Endometrium (tissue), 2 donors: ENCODE results near the gene OVCA2.

Experiments
- FAIRE-seq: peaks from 2 replicates; lab custom pipeline; 2012; peaks lifted over from hg19 to GRCh38; lab: Jason Lieb, UNC
- donor health status: control.
- donor health status: control.

Gene OVCA2

DNA sequence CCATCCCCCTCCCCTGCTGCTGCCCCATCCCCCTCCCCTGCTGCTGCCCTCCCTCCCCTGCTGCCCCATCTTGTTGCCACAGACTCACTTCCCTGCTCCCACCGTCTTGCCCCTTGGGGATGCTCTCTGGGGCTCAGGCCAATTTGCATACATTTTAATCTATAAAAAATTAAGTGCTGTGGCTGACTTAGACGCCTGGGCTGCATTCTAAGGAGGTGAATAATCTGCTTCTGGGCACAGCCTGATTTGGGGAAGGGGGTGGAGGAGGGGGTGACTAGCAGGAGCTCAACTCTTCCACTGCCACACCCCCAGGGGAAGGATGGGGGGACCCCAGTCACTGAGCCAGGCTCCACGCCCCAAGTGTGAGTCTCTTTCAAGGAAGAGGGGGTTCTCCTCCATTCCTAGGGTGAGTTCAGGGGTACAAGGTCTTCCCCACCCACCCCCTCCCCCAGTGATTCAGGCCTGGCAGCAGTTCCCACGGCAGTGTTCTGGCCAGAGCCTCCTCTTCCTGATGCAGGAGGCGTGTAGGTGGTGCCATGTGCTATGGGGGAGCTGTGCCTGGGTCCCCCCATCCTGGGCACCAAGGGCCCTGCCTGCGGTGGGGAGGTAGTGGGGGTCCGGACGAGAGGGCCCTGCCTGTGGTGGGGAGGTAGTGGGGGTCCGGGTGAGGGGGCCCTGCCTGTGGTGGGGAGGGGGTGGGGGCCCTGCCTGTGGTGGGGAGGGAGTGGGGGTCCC, 6.8 kb upstream of the OVCA2 start:
- no peak for FAIRE-seq

DNA sequence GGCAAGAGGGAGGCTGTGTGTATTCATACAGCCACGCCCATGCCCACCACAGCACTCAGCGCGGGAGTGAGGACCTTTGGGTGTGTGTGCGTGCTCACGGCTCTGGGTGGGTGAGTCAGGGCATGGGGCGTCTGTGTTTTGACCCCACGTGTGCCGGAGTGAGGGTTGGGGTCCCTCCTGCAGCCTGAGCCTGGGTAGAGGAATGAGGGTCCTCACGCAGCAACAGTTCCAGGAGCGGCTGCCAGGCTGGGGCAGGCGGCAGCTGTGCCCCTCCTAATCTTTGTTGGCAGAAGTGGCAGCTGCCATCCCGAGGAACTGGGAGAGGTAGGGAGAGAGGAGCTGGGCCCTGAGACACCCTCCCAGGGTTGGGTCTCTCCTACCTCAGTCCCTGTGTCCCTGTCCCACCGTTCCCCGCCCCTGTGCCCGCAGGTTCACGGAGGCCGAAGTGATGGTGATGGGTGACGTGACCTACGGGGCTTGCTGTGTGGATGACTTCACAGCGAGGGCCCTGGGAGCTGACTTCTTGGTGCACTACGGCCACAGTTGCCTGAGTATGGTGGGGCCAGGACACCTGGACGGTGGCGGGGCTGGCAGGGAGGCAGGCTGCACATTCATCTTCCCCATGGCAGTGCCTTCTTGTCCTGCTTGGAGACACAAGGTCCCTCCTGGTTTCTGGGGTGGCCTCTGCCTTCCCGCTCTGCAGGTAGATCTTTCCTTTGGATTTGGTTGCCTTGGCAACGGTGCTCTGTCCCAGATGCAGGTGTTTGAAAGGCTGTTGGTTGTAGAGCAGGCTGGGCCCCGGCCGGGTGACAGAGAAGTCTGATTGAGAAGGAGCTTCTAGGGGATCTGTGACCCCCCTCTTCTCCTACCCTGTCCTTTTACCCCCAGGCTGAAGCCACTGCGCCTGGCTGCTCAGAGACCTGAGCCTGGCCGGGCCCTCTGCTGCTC, 6.0 kb upstream of the OVCA2 start:
- no peak for FAIRE-seq

DNA sequence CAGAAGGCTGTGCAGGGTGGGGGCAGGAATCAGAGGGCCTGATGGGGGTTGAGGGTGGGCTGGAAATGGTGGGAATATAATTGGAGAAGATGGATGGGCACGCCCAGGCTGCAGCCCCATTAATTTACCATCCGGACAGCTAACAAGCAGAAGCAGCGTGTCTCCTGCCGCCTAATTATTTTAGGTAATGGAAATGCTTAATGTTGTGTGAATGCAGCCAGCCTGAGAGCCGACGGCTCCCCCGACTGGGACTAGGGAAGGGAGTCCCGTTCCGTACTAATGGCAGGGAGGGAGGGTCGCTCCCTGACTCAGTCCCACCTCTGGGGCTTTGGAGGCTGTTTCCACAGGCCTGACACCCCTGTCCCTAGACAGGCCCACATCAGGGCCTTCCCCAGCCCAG, 4.7 kb upstream of the OVCA2 start:
- FAIRE-seq: no peak

GRCh38 chr17:2040219-2040827, 1.5 kb upstream of the OVCA2 start:
- no peak for FAIRE-seq

GRCh38 chr17:2040942-2041560, 771 bp upstream of the OVCA2 start:
- FAIRE-seq: no peak

GRCh38 chr17:2042390-2042847, 597 bp downstream of the OVCA2 start:
- no peak for FAIRE-seq

GRCh38 chr17:2042933-2043332, 1.1 kb downstream of the OVCA2 start:
- no peak for FAIRE-seq

- FAIRE-seq: no peak
Measured at GRCh38 chr17:2043785-2044184, 2.0 kb downstream of the OVCA2 start.

- FAIRE-seq: no peak
Measured at GRCh38 chr17:2044263-2044894, 2.6 kb downstream of the OVCA2 start.

- no peak for FAIRE-seq
Measured at GRCh38 chr17:2047590-2047989, 5.8 kb downstream of the OVCA2 start.

DNA sequence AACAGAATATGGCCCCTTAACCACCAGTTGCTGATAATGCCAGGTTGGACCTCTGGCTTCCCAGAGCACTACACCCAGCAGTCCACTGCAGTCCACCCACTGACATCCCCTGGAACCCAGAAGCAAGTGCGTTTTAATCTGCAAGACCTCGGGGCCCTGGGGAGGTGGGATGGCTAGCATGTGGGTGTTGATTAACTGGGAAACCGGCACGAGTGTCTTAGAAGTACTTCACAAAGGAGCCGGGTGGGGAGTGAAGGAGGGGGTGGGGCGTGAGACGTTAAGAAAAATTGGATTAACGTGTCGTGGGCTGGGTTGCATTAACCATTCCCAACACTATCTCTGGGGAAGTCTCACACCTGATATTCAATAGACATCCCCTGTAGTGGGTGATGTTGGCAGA, 7.0 kb downstream of the OVCA2 start:
- no peak for FAIRE-seq

DNA sequence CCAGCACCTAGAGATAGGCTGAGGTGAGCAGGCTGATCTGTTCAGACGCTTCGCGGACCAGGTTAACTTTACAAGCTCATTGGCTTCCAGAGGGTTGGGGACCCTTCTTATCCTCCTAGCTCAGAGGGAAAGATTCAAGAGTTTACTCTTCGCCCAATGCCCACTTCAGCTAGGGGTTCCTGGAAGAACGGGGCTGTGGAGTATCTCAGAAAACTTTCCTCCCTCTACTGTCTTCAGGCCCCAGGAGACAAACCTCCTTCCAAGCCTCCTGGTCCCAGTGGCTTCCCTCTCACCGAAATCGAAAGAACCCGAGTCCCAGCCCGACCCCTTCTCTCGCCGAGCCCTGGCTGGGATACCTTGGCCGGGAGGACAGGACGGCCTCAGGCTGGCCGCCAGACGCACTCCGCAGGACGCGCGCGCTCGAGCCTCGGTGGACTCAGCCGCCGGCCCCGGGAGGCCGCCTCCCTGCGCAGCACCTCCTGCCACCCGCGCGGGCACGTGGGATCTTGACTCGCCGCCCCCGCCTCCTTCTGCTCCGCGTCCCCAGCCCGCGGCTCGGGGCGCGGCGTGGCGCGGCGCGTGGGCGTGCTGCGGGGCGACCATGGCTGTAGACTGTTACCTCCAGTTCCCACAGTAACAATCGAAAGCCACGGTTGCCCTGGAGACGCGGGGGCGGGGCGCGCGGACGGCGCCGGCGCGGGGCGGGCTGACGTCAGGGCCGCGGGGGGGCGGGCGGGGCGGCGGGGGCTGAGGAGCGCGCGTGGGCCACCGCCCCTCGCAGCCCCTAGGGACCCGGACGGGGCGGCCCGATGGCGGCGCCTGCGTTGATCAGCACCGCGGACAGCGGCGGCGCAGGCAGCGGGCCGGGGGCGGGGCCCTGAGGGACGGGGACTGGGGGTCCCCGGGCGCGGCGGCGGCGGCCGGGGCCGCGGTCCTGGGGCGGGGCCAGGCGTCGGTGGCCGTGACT, 7.8 kb downstream of the OVCA2 start:
- no peak for FAIRE-seq

DNA sequence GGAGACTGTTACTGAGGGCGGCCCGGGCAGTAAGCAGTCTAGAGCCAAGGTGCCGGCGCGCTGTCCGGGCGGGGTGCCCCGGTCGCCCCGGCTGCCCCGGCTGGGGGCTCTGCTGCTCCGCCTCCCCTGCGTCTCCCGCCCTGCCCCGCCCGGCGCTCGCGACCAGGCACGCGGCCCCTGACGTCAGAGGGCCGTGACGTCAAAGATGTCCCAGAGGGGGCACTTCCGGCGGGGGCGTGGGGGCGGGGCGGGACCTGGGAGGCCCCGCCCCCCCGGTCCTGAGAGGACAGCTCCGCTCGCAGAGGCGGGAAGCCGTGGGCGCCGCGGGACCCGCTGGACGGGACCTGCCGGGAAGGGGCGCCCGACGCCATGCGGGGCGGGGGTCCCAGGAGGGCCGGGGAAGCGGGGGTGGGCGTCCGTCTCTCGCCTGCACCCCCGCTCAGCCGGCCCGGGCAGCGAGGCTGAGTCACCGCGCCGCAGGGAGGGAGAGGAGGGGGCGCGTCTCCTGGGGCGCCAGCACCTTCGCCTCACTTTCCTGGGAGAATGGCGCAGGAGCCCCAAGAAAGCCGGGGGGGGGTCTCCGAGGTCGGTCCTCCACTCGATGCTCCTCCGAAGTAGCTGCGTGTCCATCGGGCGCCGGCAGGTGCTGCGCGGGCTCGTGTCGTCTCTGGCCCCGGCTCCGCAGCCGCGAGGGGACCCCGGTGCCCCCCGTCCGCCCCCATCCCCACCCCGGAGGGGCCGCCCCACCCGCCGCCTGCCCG, 8.7 kb downstream of the OVCA2 start:
- no peak for FAIRE-seq

- FAIRE-seq: no peak
Measured at GRCh38 chr17:2051061-2051932, 9.5 kb downstream of the OVCA2 start.

DNA sequence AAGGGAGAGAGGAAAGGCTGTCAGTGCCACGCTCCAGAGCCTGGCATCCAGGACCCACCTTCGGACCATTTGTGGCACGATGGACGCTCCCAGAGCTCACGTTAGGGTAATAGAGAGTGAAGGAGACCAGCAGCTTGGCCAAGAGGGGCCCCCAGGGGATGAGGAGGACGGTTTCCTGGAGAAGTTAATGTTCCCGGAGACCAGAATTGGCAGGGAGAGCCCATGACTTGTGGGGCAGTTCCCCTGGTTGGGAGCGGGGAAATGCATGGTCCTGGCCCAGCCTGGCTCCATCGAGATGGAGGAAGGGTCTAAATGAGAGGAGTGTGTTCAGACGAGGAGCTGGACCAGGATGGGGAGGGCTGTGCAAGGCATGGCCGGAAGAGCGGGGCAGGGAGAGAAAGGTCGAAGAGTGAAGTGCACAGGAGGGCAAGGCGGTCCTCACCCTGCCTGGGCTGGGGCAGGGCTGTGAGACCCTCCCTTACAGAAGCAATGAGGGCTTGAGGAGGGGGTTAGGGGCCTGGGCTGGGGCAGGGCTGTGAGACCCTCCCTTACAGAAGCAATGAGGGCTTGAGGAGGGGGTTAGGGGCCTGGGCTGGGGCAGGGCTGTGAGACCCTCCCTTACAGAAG, 10.2 kb downstream of the OVCA2 start:
- no peak for FAIRE-seq

- no peak for FAIRE-seq
Measured at GRCh38 chr17:2053380-2054261, 11.8 kb downstream of the OVCA2 start.

DNA sequence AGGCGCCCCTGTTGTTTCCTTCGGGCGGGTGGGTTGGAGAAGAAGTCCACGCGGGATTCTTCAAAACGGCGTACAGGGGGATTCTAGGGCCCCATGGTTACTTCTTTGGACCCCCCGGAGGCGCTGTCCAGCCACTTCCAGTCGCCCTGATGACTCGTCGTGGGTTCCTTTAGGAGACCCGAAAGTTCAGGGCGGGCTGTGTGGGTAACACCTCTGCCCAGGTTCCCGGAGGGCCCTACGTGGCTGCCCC, 12.4 kb downstream of the OVCA2 start:
- FAIRE-seq: no peak
